HepG2 (cell line): ENCODE measurements around the gene PRSS22. TPM values are rescaled to one million over a fixed set of nuclear protein-coding genes. Genes with fewer than 3 reads are reported as not detected.

ENCODE experiments used
- ARNT2 ChIP-seq: sonication (generic); formaldehyde crosslinking; IDR thresholded peaks from 2 replicates; pipeline ENCODE4 v1.8.0; 2022; ENCODE audit warnings: mild to moderate bottlenecking, low read depth, missing genetic modification reagents, moderate library complexity
- KAT8 ChIP-seq: IDR thresholded peaks from 2 replicates; pipeline ENCODE4 v1.6.1; 2016; ENCODE audit warnings: missing genetic modification reagents, missing compliant biosample characterization
- NCOA1 ChIP-seq: sonication (generic); formaldehyde crosslinking; IDR thresholded peaks from 2 replicates; pipeline ENCODE4 v1.9.0; 2021; ENCODE audit warnings: missing genetic modification reagents
- RARA ChIP-seq: IDR thresholded peaks from 2 replicates; pipeline ENCODE4 v1.6.1; 2016; ENCODE audit warnings: missing genetic modification reagents, missing compliant biosample characterization
- RARG ChIP-seq: sonication (generic); formaldehyde crosslinking; IDR thresholded peaks from 2 replicates; pipeline ENCODE4 v1.4.0; 2020; ENCODE audit warnings: low read depth, mild to moderate bottlenecking, missing genetic modification reagents
- SAP130 ChIP-seq: IDR thresholded peaks from 2 replicates; pipeline ENCODE4 v1.6.1; 2016; ENCODE audit warnings: low read depth
- SOX13 ChIP-seq, 3 experiments: fragments of 450-650 bp in 1 of 3; sonication (generic) in 1 of 3; formaldehyde crosslinking in 1 of 3; IDR thresholded peaks in 2 of 3; conservative IDR thresholded peaks in 1 of 3; 2 replicates each; pipeline versions ENCODE4 v1.5.0 to v1.6.1; 2016 to 2020; ENCODE audit warnings: antibody characterized with exemption in 1 of 3, mild to moderate bottlenecking in 1 of 3, missing compliant biosample characterization in 1 of 3, missing genetic modification reagents in 1 of 3, moderate library complexity in 1 of 3
- SP1 ChIP-seq, 2 experiments: fragments of 450-650 bp in 1 of 2; sonication (generic) in 1 of 2; formaldehyde crosslinking in 1 of 2; IDR thresholded peaks; 2 replicates each; pipeline versions ENCODE4 v1.4.0 to v1.6.1; 2016 to 2020; ENCODE audit warnings: missing genetic modification reagents in 1 of 2
- SRSF4 ChIP-seq: fragments of 200-400 bp; formaldehyde crosslinking; IDR thresholded peaks from one replicate; pipeline ENCODE4 v1.6.1; 2018; ENCODE audit warnings: mild to moderate bottlenecking, low read depth, low read length, moderate library complexity; ENCODE audit not compliant: poor library complexity, severe bottlenecking
- U2AF1 ChIP-seq: fragments of 200-400 bp; formaldehyde crosslinking; optimal IDR thresholded peaks from 2 replicates; pipeline ENCODE3; 2017; ENCODE audit warnings: mild to moderate bottlenecking, low read depth, low read length
- ZFX ChIP-seq: sonication (generic); formaldehyde crosslinking; IDR thresholded peaks from 2 replicates; pipeline ENCODE4 v1.4.0; 2020; ENCODE audit warnings: mild to moderate bottlenecking, low read depth, missing genetic modification reagents, moderate library complexity
- ZNF20 ChIP-seq: sonication (generic); formaldehyde crosslinking; IDR thresholded peaks from 2 replicates; pipeline ENCODE4 v1.4.0; 2020; ENCODE audit warnings: mild to moderate bottlenecking, moderate library complexity, missing genetic modification reagents
- ZNF292 ChIP-seq: sonication (generic); formaldehyde crosslinking; IDR thresholded peaks from 2 replicates; pipeline ENCODE4 v1.8.1; 2022; ENCODE audit warnings: mild to moderate bottlenecking, low read depth, missing genetic modification reagents, borderline replicate concordance
- ZNF605 ChIP-seq: sonication (generic); formaldehyde crosslinking; IDR thresholded peaks from 2 replicates; pipeline ENCODE4 v1.8.0; 2022; ENCODE audit warnings: mild to moderate bottlenecking, missing genetic modification reagents
- ZNF775 ChIP-seq: sonication (generic); formaldehyde crosslinking; IDR thresholded peaks from 2 replicates; pipeline ENCODE4 v1.4.0; 2020; ENCODE audit warnings: missing genetic modification reagents, mild to moderate bottlenecking, moderate library complexity, borderline replicate concordance
- ZNF788 ChIP-seq: sonication (generic); formaldehyde crosslinking; IDR thresholded peaks from 2 replicates; pipeline ENCODE4 v1.5.0; 2020; ENCODE audit warnings: mild to moderate bottlenecking, missing genetic modification reagents, borderline replicate concordance
- polyA plus RNA-seq, 8 experiments: library from polyadenylated mRNA; depleted of rRNA in 3 of 8; stranded (reverse) in 7 of 8; unstranded in 1 of 8; fragments of >200 nt; fragmentation: Illumina TruSeq in 4 of 8; extraction: Trizol in 4 of 8; gene quantifications; 2 replicates each; pipeline versions ENCODE4 v1.2.1 to v1.2.3, GENCODE V29; 2011 to 2016; ENCODE audit warnings: low read depth in 4 of 8, missing spikeins in 1 of 8, mixed read lengths in 1 of 8; ENCODE audit not compliant: insufficient read depth in 1 of 8
- total RNA-seq, 5 experiments: library from RNA; depleted of rRNA; stranded (reverse); fragments of >200 nt; fragmentation: Illumina TruSeq; extraction: Trizol; gene quantifications; 2 replicates each; pipeline ENCODE4 v1.2.3, GENCODE V29; 2016; ENCODE audit warnings: low read depth in 1 of 5
- TF ChIP-seq, protein P1 (sequence below): sonication (generic); formaldehyde crosslinking; IDR thresholded peaks from 2 replicates; pipeline ENCODE4 v1.8.0; 2023; ENCODE audit warnings: mild to moderate bottlenecking, missing genetic modification reagents
- TF ChIP-seq, protein P2 (sequence below): sonication (generic); formaldehyde crosslinking; IDR thresholded peaks from 2 replicates; pipeline ENCODE4 v1.5.1; 2020; ENCODE audit warnings: mild to moderate bottlenecking, missing genetic modification reagents, moderate library complexity
- TF ChIP-seq, protein P3 (sequence below): sonication (generic); formaldehyde crosslinking; conservative IDR thresholded peaks from 2 replicates; pipeline ENCODE4 v1.4.0; 2020; ENCODE audit warnings: mild to moderate bottlenecking, missing genetic modification reagents, moderate library complexity

Gene PRSS22
- total and polyA plus RNA-seq, 2 of the 13 experiments (the other 11 are each of a cell fraction or from before 2014, with no cell fraction given), result 0.24 to 0.32 TPM

DNA sequence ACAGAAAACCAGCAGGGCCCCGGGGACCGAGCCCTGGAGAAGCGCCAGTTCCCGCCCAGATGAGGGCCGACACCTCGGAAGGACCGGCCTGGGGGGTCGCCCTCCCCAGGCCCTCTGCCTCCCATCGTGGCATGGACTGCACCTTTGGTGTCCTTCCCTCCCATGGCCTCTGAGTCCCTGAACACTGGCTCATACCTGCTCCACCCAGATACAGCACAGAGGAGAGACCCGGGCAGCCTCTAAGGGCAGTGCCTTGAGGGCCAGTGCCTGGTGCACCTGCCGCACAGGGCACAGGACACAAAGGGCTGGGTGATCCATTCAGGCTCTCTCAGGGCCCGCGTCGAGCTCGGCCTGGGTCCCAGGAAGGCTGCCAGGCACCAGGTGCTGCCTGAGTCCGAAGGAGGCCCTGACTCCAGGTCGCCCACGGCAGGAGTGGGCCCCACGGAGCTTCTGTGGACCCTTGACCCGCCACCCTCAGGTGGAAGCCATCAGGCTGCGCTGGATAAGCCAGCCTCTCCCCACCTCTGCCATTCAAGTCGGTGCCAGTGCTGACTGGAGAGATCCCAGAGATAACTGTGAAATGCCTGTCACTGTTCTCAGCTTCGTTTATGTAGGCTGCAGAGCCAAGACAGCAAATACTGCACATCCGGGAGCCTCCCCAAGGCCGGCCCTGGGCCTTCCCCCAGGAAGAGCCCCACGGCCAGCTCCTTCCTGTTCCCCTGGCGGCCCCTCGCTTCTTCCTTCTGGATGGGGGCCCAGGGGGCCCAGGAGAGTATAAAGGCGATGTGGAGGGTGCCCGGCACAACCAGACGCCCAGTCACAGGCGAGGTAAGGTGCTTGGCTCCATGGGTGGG is 28.2 kb downstream of the PRSS22 start, which contains the start of gene ZG16B (continued):
- TF ChIP-seq, protein P1, sequence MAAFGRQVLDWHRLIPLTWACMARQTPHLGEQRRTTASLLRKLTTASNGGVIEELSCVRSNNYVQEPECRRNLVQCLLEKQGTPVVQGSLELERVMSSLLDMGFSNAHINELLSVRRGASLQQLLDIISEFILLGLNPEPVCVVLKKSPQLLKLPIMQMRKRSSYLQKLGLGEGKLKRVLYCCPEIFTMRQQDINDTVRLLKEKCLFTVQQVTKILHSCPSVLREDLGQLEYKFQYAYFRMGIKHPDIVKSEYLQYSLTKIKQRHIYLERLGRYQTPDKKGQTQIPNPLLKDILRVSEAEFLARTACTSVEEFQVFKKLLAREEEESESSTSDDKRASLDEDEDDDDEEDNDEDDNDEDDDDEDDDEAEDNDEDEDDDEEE (CRISPR knock-in tag), result peak; percentile 40; the same call in 1 of the 2 replicates
- TF ChIP-seq ZFX (CRISPR knock-in tag), result peak; percentile 23; the same call in 1 of the 2 replicates
- no peak for TF ChIP-seq SOX13 (IDR thresholded peaks at IDR 0.05)
- peak in 1 of 2 experiments; percentile 29; a peak in 1 of 4 replicates for TF ChIP-seq SOX13 (CRISPR knock-in tag; conservative IDR thresholded peaks at IDR 0.05 in 1 of 2, IDR thresholded peaks at IDR 0.05 in 1 of 2)
- TF ChIP-seq NCOA1 (CRISPR knock-in tag), result no peak
- no peak for TF ChIP-seq SRSF4
- TF ChIP-seq ARNT2 (CRISPR knock-in tag), result no peak
- peak; percentile 65; the same call in 1 of the 2 replicates for TF ChIP-seq ZNF292 (CRISPR knock-in tag)
- TF ChIP-seq, protein P2, sequence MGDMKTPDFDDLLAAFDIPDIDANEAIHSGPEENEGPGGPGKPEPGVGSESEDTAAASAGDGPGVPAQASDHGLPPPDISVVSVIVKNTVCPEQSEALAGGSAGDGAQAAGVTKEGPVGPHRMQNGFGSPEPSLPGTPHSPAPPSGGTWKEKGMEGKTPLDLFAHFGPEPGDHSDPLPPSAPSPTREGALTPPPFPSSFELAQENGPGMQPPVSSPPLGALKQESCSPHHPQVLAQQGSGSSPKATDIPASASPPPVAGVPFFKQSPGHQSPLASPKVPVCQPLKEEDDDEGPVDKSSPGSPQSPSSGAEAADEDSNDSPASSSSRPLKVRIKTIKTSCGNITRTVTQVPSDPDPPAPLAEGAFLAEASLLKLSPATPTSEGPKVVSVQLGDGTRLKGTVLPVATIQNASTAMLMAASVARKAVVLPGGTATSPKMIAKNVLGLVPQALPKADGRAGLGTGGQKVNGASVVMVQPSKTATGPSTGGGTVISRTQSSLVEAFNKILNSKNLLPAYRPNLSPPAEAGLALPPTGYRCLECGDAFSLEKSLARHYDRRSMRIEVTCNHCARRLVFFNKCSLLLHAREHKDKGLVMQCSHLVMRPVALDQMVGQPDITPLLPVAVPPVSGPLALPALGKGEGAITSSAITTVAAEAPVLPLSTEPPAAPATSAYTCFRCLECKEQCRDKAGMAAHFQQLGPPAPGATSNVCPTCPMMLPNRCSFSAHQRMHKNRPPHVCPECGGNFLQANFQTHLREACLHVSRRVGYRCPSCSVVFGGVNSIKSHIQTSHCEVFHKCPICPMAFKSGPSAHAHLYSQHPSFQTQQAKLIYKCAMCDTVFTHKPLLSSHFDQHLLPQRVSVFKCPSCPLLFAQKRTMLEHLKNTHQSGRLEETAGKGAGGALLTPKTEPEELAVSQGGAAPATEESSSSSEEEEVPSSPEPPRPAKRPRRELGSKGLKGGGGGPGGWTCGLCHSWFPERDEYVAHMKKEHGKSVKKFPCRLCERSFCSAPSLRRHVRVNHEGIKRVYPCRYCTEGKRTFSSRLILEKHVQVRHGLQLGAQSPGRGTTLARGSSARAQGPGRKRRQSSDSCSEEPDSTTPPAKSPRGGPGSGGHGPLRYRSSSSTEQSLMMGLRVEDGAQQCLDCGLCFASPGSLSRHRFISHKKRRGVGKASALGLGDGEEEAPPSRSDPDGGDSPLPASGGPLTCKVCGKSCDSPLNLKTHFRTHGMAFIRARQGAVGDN, result peak; percentile 66
- TF ChIP-seq RARA (CRISPR knock-in tag), result peak; percentile 47; the same call in 1 of the 2 replicates
- no peak for TF ChIP-seq ZNF788 (CRISPR knock-in tag)
- peak; percentile 55; the same call in 1 of the 2 replicates for TF ChIP-seq SAP130
- TF ChIP-seq ZNF605 (CRISPR knock-in tag), result no peak
- TF ChIP-seq ZNF775 (CRISPR knock-in tag), result no peak
- no peak for TF ChIP-seq RARG
- TF ChIP-seq SP1 (IDR thresholded peaks at IDR 0.05), result no peak
- no peak for TF ChIP-seq SP1 (CRISPR knock-in tag; IDR thresholded peaks at IDR 0.05)
- TF ChIP-seq ZNF20, result no peak
- TF ChIP-seq KAT8 (CRISPR knock-in tag), result peak; percentile 74
- TF ChIP-seq U2AF1, result no peak
- TF ChIP-seq, protein P3, sequence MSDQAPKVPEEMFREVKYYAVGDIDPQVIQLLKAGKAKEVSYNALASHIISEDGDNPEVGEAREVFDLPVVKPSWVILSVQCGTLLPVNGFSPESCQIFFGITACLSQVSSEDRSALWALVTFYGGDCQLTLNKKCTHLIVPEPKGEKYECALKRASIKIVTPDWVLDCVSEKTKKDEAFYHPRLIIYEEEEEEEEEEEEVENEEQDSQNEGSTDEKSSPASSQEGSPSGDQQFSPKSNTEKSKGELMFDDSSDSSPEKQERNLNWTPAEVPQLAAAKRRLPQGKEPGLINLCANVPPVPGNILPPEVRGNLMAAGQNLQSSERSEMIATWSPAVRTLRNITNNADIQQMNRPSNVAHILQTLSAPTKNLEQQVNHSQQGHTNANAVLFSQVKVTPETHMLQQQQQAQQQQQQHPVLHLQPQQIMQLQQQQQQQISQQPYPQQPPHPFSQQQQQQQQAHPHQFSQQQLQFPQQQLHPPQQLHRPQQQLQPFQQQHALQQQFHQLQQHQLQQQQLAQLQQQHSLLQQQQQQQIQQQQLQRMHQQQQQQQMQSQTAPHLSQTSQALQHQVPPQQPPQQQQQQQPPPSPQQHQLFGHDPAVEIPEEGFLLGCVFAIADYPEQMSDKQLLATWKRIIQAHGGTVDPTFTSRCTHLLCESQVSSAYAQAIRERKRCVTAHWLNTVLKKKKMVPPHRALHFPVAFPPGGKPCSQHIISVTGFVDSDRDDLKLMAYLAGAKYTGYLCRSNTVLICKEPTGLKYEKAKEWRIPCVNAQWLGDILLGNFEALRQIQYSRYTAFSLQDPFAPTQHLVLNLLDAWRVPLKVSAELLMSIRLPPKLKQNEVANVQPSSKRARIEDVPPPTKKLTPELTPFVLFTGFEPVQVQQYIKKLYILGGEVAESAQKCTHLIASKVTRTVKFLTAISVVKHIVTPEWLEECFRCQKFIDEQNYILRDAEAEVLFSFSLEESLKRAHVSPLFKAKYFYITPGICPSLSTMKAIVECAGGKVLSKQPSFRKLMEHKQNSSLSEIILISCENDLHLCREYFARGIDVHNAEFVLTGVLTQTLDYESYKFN (CRISPR knock-in tag), result peak; percentile 73
